ENCODE data around the gene EVL. TPM values are rescaled to one million over a fixed set of nuclear protein-coding genes. Genes with fewer than 3 reads are reported as not detected.
A peak's percentile ranks its signal among the peaks of the same experiment; 100 is the strongest.
"Not testable (repeated sequence)": the region's sequence is repeated elsewhere in the genome, so short reads cannot be mapped to it uniquely, and the experiment has no call there.

EVL gene
- total RNA-seq, 1 experiment from 2014 or later, result 6.9 TPM

DNA sequence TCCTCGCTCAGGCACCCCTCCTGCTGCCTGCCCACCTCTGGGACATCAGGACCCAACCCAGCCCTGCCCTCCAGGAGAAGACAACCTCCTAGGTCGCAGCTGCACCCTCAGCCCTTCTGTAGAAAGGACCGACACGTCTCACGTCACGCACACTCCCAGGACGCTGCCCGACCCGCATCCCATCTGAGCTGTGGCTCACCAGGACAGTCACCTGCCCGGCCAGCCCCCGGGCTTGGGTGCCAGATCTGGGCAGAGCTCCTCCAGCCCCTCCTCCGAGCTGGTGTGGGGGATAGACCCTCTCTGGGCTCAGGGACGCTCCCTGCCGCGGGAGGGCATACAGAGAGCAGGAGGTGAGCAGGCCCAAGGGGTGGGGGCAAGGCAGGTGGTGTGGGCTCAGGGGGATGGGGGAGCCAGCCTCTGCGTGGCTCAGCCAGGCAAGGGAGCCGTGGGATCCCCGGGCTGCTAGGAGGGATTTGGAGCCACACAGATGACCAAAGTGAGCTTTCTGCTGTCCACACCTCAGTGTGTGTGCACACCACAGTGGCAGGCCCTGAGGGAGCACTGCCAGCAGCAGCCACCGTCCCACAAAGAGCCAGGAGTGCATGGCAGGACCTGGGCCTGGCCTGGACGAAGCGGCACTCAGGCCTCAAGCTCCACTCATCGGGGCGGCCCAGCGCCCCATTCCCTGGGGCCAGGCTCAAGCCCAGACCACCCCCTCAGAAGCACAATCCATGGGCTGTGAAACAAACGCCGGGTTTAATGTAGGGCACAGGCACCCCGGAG, 80.7 kb downstream of the EVL start:
- no peak for DNase-seq (ENCODE audit: low spot score)

DNA sequence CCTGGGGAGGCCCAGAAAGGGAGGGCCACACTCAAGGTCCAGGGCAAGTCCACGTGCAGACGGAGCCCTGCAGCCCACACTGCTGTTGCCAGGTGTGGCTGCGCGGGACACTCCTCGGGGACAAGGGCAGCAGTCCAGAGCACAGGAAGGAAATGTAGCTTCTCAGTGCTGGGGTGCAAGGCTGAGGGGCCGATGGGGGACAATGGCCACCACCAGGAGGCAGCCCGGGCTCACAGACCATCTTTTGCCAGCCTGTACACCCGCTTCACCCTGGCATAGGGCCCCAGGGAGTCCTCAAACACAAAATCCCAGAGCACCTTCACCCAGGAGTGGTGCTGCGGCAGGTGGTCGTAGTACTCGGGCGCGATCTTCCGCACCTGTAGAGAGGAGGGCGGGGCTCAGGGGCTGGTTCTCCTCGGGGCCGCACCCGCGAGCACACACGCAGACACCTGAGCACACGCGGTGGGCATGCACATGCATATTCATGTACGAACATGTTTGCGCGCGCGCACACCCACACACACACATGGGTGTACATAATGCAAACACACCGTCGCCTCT, 81.4 kb downstream of the EVL start:
- peak; percentile 12 for DNase-seq (ENCODE audit: low spot score)

DNA sequence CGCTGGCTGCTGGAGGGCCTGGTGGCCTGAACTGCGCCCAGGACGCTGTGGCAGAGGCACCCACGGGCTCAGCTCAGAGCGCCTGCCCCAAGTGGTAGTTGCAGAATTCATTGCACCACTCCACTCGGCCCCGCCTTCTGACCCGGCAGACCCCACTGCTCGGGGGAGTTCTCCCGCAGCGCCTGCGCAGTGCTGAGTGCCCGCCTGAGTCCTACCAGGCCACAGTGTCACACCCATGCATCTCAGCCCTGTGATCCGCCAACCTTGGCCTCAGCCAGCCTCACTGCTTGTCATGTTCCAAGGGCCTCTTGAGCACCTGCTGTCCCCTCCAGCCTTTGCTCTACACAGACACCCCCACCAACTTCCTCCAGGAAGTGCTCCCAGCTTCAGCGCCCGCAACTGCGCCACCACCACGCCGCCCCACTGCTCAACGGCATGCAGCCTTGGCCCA, 82.0 kb downstream of the EVL start:
- peak; percentile 40 for DNase-seq (ENCODE audit: low spot score)

DNA sequence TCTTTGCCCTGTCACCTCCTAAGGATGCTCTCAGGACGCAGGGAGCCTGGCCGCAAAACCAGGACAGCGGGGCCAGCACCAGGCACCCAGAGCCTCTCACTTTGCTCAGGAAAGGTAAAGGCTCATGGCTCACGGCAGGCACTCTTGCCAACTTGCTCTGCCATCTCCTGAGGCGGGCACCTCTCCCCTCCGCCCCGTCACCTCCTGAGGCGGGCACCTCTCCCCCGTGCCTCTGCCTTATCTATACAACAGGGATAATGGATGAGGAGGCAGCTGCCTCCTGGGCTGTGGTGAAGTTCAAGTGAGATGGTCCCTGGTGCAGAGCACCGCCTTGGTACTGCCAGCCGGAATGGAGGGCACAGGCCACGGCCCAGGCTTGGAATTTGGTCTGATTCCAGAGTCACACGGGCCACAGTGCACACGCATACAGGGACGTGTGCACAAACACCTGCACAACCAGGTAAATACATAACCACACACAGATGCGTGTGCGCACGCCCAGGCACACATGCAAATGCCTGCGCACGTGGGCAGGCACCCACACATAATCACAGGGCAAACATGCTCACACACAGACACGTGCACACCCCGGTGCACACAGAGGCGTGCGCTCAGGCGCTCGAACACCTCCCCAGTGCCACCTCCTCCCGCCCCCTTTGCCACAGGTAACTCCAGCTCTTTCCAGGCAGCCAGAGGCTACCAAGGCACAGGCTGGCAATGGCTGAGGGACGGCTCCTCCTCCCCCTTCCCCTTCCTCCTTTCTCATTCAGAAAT, 82.7 kb downstream of the EVL start:
- DNase-seq (ENCODE audit: low spot score), result peak; percentile 43

DNA sequence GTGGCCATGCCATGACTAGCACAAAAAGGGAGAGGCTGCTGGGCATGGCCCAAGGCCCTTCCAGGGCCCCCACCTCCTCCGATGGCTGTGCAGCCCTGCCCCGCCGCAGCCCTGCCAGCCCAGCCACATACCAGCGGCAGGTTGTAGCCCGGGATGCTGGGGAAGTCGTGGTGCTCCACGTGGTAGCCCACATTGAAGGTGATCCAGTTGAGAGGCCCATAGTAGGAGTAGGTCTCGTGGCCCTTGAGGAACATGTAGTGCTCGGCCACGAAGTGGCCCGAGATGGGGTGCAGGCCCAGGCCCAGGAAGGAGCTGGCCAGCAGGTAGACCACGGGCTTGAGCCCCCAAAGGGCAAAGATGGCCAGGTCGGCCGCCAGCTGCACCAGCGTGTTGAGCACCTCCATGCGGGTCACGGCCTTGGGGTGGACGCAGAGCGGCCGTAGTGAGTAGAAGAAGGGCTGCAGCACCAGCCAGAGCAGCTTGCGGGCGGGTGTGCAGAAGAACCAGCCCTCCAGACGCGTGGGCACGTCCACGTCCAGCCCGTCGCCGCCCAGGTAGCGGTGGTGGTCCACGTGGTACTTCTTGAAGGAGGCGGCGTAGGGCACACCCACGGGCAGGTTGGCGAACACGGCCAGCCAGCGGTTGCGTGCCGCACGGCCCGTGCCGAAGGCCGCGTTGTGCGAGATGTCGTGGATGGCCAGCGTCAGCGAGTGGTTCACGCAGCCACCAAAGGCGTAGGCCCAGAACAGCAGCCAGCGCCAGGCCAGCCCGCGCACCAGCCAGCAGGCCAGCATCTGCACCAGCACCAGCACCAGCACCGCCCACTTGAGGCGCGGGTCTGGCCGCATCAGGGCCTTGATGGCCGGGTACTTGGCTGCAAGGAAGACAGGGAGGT, 83.9 kb downstream of the EVL start:
- DNase-seq (ENCODE audit: low spot score), result no peak

DNA sequence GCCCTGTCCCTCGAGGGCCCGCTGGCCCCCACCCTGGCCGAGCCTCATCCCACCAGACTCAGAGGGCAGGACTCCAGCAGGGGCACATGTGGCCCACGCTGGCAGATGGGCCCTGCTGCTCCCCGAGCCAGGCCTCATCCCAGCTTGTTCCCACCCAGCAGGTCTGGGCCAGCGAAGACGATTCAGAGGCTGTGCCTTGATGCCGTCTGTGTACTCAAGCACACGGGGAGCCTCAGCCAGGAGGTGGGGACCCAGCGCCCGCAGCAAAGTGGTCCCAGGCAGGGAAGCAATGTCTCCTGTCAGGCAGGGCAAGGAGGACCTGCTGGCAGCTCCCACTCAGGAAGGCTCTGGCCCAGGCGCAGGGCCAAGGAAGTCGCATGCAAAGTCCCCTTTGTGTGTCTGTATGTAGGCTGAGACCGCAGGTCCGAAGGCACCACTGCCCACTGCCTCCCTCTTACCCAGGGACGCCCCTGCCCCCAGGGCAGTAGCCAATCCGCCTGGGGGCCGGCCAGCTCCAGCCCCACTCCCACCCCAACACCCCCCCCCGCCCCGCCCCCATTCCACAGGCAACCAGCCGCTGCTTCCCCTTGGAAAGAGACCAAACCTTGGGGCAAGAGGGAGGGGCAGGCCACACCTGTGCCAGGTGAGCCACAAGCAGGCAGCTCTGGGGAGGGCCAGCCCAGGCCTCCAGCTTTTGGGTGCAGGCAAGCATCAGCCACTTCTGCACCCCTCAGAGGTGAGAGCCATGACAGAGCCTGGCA, 84.8 kb downstream of the EVL start:
- peak; percentile 18 for DNase-seq (ENCODE audit: low spot score)

DNA sequence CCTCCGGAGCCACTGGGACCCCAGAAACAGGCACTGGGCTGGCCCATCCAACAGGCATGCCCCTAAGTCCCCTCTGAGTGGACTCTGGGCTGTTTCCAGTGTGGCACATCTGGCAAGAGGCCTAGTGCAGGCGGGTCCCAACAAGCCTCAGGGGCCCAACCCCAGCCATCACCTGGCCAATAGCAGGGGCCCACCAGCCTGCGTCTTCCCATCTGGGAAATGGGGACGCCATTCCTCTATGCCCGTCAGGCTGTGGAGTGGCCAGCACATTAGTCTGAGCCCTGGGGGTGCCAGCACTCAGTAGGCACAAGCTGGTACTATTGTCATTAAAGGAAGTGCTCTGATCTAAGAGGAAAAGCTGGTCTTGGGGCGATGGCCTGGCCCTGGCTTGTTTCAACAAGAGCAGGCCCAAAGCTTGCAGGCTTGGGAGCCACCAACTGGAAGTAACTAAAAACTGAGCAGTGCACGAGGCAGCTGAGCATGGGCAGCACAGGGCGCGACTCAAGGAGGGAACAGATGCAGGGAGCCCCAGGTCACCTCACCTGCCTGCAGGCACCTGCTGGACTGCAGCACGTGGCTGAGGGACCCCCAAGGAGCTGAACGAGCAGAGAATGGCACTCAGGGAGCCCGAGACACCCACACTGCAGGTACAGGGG, 85.8 kb downstream of the EVL start:
- no peak for DNase-seq (ENCODE audit: low spot score)

DNA sequence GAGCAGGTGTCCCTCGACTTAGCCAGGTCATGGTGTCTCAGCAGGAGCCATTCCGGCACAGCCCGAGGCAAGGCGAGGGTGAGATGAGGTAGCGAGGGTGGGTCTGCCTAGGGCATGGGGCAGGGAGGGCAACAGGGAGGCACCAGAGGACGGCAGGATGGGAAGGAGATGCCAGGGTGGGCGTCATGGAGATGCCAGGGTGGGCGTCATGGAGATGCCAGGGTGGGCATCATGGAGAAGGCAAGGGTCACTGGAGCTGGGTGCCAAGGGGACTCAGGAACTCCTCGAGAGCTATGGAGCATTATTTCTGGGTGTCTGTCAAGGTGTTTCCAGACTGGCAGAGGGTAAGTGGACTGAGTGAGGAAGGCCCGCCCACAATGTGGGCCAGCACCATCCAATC, 86.9 kb downstream of the EVL start:
- no peak for DNase-seq (ENCODE audit: low spot score)

DNA sequence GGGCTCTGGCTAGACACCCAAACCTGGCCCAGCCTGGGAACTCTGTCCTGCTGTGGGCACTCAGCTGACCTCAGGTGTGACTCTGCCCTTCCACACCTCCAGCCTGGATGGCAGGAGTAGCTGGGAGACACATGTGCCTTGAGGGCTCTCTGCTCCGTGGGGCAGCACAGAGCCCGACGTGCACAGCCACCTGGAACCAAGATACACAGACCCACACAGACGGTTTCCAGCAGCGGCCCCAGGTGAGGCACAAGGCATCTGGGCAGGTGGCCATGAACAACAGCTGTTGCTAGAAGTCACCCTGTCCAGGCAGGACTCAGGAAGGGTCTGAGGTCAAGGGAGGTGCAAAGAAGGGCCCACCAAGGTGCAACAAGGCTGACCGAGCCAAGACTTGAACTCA, 88.3 kb downstream of the EVL start:
- no peak for DNase-seq (ENCODE audit: low spot score)

DNA sequence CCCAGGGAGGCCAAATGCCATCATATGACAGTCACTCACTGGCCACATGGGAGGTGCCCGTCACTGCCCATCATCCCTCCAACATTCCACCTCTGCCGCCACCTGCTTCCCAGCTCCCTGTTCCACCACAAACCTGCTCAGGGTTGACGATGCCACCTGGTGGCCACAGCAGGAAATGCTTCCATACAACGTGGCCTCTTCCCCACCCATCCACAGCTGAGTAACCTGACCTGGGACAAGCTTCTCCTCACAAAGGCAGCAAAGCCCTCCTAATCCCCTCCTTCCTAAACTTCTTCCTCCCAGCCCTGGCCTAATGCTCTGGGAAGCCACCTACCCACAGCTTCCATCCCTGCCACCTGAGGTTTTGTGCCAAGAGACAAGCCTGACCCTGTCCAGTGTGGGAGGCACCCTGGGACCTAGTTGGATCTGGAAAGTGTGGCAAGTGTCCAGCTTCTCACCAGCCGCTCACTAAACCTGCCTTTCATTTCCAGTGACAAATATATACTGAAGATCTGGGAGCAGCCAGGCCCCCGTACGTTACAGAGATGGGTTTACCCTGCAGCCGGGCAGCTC, 89.9 kb downstream of the EVL start:
- peak; percentile 75 for DNase-seq (ENCODE audit: low spot score)

DNA sequence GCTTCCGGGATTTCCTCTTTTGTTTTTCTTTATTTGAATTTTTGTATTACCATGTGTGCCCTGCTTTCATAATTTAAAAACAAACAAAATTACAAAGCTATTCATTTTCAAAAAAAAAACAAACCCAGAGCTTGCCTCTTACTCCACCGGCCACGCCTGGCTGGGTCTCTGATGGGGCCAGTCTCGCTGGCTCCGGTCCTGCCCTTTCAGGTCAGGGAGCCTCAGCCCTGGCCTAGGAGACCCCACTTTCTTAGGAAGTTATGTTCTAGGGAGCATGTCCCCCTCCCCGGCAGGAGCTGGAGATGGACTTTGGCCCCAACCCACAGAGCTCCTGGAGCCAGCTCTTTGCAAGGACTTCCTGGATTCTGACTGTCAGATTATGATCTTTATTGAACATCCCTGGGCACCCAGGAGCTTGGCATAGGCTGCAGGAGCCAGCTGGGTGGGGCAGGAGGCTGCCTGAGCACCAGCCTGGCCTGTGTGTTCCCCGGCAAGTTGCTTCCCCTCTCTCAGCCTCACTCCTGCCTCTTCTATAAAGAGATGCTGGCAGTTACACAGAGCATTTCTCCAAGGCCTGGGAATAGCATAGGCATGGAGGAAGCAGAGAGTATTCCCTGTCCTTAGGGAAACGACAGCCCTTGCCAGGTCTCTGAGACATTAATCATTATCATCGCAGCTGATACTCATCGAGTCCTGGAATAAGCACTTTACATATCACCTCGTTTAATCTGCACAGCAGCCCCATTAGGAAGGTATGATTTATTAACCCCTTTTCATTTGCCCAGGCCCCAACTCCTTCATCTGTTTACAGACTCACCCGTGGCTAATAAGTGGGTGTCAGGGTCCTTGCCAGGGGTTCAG, 90.8 kb downstream of the EVL start:
- DNase-seq (ENCODE audit: low spot score), result peak; percentile 74

DNA sequence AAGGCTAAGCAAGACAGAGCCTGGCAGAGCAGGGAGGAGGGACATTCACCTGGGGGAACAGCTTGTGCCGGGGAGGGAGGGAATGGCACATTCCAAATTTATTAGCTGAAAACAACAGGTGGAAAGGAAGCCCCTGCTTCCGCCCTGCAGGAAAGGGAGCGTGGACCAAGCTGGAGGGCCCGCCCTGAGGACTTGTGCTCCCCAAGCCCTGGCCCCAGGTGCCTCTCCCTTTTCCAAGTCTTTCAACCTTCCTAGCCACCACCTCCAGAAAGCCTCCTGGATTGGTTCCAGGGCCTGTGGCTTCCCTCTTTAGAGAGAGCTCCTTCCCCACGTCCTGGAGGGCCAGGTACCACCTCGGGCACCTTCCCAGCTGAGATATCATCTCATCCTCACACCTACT, 91.6 kb downstream of the EVL start:
- DNase-seq (ENCODE audit: low spot score), result peak; percentile 12

DNA sequence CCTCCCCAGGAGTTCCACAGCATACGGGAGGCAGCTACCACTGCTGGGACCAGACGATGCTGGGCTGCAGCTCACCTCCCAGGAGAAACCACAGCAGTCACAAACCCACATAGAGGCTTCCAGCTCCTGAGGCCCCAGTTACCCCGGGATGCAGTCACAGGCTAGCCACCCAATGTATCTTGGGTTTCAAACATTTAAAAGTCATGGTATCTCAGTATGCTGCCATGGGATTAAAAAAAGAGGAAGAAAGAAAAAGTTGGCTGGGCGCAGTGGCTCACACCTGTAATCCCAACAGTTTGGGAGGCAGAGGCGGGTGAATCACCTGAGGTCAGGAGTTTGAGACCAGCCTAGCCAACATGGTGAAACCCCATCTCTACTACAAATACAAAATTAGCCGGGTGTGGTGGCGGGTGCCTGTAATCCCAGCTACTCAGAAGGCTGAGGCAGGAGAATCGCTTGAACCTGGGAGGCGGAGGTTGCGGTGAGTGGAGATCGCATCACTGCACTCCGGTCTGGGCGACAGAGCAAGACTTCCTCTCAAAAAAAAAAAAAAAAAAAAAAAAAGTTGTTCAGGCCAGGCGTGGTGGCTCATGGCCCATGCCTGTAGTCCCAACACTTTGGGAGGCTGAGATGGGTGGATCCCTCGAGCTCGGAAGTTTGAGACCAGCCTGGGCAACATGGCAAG, 92.5 kb downstream of the EVL start:
- DNase-seq (ENCODE audit: low spot score), result not testable (repeated sequence)

DNA sequence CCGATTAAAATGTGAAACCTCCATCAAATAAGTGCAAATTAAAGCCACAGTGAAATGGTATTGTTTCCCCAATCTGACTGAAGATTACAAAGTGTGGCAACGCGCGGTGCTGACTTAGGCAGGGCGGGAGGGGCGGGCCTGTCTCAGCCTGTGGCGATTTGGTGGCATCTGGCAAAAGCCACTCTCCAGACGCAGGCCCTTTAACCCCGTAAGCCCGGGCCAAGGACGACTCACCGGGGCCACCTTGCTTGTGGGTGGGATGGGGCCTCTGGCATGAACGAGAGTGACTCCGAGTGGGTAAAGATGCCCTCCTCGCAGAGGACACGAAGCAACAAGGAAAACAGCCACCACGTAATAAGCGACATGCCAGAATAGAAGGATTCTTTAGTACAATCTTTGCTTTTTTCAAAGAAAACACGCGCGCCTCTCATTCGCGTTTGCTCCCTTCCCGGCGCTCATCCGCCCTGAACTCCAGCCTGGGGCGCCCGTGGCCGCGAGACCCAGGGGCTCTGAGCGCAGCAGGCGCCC, 93.4 kb downstream of the EVL start:
- peak; percentile 19 for DNase-seq (ENCODE audit: low spot score)

DNA sequence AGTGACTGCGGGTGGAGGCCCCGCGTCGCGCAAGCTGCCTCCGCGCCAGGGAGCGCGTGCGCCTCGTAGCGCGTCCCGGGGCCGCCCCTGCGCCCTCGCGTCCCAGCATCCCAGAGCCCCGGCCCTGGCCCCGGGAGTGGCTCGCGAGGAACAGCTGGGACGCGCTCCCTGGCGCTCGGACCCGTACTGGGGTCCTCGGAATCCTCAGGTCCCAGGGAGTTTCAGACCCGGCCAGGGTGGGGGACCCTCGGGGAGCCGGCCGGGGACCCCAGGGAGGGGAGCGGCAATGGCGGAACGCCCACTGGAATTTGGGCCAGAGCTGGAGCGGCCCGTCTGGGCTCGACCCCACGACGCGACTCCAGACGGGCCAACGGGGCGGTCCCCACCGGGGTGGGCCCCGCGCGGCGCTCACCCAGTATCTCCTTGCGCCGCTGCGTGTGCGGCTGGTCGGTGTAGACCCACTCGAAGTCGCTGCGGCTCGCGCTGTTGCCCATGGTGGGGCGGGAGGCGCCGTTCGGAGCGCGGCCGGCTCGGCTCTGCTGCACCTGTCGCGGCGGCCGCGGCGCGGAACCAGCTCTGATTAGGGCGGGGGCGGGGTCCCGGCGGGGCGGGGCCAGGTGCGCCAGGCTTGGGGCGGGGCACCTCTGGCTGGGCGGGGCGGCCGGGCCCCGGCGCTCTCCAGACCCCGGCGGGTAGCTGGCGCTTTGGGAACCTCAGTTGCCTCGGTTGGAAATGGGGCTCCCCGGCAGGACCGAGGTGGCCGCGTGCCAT, 94.1 kb downstream of the EVL start, which contains the start of gene DEGS2:
Gene DEGS2, minus strand, starts transcription at position 552 of the 771 bp plus-strand sequence. Its CDS starts 58 bp downstream, at position 494.
- DNase-seq (ENCODE audit: low spot score), result peak; percentile 59

DNA sequence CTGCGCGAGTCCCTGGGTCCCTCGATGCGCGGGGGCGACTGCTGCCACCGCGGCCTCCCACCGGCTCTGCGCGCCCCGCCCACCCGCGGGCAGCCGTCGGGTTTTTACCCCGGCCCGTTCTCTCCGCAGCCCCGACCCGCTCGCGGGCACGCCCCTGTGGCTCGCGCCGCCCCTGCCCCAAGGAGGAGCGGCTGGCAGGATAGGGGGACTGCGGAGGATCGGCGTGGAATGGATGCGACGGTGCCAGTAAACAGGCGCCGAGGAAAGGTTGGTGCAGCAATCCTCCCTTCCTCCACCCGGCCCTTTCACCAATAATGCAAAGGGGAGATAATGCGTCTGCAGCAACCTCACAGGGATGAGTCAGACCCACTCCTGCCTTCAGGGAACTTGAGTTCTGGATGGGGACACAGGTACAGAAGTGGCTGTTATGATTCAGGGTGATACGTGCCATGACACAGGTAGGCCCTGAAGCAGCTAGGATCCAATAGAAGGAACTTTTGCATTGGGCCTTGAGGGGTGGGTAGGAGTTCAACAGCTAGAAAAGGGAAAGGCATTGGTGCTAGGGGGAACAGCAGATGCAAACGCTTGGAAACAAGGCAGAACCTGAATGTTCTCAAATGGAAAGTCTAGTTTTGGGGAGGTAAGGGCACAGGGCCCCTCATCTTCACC, 94.8 kb downstream of the EVL start:
- no peak for DNase-seq (ENCODE audit: low spot score)

DNA sequence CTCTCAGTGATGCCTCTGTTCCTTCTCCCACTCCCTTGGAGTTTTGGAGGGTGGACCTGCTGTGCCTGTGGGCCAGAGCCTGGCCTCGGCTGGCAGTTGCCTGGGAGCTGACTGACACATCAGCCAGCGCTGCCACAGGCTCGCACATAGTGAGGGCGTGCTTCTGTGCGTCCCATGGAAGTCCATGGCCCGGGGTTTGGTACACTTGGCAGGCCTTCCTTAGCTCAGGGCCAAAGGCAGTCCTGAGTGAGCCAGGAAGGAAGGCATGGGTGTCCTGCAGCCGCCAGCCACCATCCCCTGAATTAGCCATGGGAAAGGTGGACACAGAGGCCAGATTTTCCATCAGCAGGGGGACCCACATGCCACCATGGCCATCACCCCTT, 95.3 kb downstream of the EVL start:
- DNase-seq (ENCODE audit: low spot score), result no peak

All from HT-29 (cell line).